Posterior cingulate gyrus (tissue), 11 donors: ENCODE results near the gene NMD3.

Experiments
- DNase-seq, 10 donors: peaks; one replicate each; pipeline versions ENCODE4 v3.0.0 to v3.0.0-alpha.2; 2020 to 2021; ENCODE audit warnings: mixed read lengths in 3 of 10
- intact Hi-C: fragments of 100-400 bp; cut with DNase I; formaldehyde crosslinking; loops from one replicate; pipeline ENCODE4 v1.15.1; 2023

The NMD3 gene

DNA sequence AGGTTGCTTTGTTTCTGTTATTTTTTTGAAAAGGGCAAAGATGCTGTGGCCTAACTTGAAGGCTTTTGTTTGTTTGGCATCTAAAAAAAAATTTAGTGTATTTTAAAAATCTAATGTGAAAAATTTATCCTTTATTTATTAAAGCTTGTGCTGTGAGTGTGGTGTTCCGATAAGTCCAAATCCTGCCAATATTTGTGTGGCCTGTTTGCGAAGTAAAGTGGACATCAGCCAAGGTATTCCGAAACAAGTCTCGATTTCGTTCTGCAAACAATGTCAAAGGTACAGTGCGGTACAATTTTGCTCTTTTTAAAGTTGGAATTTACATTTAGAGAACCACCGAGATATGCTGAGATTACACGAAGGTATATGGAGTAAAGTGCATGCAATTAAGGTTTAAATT lies 3.7 kb downstream of the NMD3 start:
- intact Hi-C loops, result no loop called here
- DNase-seq, result no peak

DNA sequence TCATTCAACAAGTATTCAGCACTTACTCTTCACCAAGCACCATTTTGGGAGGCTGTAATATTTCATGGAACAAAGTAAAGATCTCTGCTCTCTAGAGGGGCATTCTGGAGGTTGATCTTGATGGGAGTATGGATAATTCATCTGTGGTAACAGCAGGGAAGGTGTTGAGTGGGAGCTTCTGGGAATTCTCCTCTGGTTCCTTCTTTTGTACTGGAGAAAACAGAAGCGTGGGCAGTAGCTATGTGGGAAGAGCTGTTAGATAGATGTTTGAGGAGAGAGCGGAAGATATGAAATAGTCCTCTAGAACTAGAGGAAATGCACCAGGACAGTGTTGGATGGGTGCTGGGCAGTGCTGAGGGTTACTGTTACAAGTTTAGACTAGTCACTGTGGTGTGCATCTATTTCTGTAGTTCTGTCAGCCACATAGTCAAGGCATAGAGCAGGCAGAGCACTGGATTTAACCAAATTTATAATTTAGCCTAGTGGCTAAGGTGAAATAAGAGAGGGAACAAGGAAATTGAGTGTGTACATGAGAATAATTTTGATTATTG lies 9.6 kb downstream of the NMD3 start:
- no peak for DNase-seq
- intact Hi-C loops, result no loop called here

DNA sequence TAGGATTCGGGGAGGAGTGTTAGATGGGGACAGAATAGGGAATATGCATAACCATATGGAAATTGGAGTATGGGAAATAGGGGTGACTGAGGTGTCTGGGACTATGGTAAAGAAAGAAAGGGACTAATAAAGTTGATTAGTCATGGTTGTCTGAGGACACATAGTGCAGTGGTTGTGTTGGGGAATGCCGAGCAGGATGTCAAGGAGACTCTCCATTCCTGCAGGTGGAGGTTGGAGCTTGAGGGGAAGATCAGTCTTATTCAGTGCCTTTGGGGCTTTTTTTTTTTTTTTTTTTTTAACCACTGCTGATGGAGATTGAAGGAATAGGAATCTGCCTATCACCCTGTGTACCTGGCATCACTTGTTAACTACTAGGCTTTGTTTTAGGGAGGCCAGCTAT lies 10.8 kb downstream of the NMD3 start:
- no peak for DNase-seq
- intact Hi-C loops, result no loop called here

DNA sequence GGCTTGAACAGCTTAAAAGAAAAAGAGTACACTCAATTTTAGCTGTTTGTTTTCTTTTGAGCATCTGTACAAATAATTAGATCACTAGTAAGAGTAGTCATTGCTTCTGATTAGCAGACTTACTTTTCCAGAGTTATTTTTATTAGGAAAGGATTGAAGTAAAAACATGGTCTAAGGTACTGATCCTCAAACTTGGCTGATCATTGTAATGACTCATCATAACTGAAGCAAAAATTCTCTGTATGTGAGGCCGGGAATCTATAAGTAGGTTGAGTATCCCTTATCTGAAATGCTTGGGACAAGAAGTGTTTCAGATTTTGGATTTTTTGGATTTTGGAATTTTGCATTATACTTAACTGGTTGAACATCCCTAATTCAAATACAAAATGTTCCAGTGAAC lies 12.4 kb downstream of the NMD3 start:
- intact Hi-C loops, result no loop called here

GRCh38 chr3:161236240-161236639 lies 15.1 kb downstream of the NMD3 start:
- intact Hi-C loops, result no loop called here
- no peak for DNase-seq

More for the DNA sequence above, 12.4 kb downstream of the NMD3 start:
- no peak for DNase-seq

DNA sequence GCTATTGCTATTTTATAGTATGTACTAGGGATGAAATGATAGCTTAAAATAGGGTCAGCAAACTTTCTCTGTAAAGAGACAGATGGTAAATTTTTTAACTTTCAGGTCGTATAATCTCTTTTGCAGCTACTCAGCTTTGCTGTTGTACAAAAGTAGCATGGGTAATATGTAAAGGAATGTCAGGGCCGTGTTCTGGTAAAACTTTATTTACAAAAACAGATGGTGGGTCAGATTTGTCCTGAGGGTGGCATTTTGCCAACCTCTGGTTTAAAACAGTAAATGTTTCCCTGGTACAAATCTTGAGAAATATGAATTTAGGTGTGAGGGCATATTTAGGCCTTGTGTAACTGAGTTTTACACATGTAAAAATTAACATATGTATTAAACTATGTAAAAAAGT lies 18.6 kb downstream of the NMD3 start:
- intact Hi-C loops, result no loop called here
- DNase-seq, result no peak

GRCh38 chr3:161244538-161244937 lies 23.4 kb downstream of the NMD3 start:
- no peak for DNase-seq
- intact Hi-C loops, result no loop called here

DNA sequence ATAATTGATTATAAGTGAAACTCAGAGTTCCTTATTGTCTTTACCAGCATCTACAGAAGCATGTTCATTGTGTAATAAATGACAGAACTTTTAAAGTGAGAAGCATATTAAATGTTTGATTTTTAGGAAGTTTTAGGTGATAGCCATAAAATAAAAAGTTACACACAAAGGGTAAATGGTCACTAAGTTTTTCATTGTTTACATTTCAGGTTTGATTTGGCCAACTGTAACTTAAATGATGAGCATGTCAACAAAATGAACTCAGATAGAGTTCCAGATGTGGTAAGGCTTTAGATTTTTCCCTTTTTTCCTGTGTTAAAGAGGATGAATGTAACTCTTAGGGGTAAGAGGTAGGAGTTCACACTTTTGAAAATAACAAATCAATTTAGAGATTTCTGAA lies 25.9 kb downstream of the NMD3 start:
- DNase-seq, result no peak
- intact Hi-C loops, result no loop called here

DNA sequence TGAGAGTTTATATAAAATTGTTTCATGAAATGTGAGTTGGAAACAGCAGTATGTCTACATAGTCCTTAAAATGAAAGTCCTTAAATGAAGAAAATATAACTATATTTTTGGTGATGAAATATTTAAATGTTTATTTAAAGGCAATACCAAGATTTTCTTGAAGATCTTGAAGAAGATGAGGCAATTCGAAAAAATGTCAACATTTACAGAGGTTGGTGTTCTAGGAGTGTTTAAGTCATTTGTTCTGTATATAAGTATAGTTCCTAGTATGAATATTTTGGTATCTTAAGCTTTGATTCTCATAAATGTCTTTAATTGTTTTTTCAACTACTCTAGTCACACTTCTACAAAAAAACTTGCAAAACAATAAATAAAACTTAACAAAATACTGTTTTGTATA lies 29.0 kb downstream of the NMD3 start:
- intact Hi-C loops, result no loop called here
- DNase-seq, result no peak

- intact Hi-C loops, result no loop called here
- DNase-seq, result no peak
Measured at GRCh38 chr3:161251716-161252115, 30.6 kb downstream of the NMD3 start.

DNA sequence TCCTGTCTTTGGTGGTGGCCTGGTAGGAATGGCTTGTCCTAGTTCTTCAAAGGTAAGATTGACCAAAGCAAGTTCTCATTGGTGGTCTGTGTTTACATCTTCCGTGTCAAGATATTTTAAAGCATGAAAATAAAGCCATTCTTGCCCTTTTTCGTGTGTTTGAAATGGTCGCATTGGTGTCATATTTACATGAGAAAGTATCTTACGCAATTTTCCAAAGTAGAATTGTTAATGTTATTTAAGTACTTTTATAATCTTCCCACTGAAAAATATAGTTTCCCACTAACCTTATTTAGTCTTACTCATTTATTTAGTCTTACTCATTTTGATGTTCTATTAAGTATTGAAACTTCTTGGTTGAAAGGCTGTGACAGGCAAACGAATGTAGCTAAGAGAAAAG lies 31.0 kb downstream of the NMD3 start:
- intact Hi-C loops, result no loop called here

DNA sequence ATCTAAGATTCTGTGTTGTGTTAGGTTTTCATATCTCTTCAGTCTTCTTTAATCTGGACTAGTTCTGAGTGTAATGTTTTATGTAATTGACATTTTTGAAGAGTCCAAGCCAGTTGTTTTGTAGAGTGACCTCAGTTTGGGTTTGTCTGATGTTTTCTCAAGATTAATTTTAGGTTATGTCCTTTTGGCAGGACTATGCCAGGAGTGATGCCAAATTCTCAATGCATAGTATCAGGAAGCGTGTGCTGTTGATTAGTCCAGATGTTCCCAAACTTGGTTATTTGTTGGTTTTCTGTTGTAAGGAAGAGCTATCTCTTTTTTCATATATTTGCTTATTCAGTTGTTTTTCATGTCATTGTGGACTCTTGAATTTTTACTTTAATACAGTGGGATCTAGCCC lies 32.6 kb downstream of the NMD3 start:
- intact Hi-C loops, result no loop called here
- DNase-seq, result no peak

More for the DNA sequence above, 31.0 kb downstream of the NMD3 start:
- DNase-seq, result no peak

DNA sequence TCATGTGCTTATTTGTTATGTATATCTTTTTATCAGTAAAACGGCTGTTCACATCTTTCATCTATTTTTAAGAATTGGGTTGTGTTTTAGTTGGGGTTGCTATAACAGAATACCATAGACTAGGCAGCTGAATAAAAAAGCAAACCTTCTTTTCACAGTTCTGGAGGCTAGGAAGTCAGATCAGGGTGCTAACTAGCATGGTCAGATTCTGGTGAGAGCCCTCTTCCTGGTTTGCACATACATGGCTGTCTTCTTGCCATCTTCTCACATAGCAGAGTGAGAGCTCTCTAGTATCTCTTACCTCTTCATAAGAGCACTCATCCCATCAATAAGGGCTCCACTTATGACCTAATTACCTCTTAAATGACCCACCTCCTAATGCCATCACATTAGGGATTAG lies 33.8 kb downstream of the NMD3 start:
- no peak for DNase-seq
- intact Hi-C loops, result no loop called here

- no peak for DNase-seq
Measured at GRCh38 chr3:161263057-161263456, 41.9 kb downstream of the NMD3 start.

GRCh38 chr3:161264852-161265251 lies 43.7 kb downstream of the NMD3 start:
- no peak for DNase-seq
- intact Hi-C loops, result no loop called here

More at GRCh38 chr3:161263057-161263456, 41.9 kb downstream of the NMD3 start:
- intact Hi-C loops, result no loop called here

- intact Hi-C loops, result no loop called here
- no peak for DNase-seq
Measured at GRCh38 chr3:161265916-161266571, 44.9 kb downstream of the NMD3 start.

DNA sequence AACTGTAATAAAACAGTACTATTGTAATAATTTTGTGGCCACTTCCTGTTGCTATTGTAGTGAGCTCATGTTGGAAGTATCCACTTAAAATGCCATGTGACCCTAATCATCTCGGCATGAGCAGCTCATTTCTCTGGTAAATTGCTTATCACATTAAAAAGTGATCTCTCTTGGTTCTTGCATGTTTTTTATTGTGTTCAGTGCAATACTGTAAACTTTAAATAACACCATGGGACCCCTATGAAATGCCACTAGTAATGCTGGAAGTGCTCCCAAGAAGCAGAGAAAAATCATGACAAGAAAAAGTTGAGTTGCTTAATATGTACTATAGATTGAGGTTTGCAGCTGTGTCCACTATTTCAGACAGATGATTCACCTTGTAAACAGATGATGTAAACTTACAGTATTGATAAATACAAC lies 45.6 kb downstream of the NMD3 start:
- intact Hi-C loops, result no loop called here

DNA sequence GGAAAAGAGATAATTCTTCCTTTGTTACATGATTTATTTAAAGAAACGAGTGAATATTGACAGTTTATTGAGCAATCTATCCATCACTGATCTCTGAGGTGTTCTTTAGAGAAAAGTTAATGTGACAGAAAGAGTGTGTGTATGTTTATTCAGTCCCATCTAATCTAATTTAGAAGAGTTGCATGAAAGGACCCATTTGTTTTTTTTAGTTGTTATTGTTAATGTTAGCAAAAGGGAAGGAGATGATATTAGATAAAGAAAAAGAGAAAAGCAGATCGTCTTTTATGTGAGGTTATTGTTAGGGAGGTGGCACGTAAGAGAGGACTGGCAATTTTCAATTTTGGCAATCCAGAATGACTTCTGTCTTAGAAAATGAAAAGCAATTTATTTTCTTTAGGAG lies 46.5 kb downstream of the NMD3 start:
- DNase-seq, result no peak
- intact Hi-C loops, result no loop called here

More for the DNA sequence above, 45.6 kb downstream of the NMD3 start:
- no peak for DNase-seq

DNA sequence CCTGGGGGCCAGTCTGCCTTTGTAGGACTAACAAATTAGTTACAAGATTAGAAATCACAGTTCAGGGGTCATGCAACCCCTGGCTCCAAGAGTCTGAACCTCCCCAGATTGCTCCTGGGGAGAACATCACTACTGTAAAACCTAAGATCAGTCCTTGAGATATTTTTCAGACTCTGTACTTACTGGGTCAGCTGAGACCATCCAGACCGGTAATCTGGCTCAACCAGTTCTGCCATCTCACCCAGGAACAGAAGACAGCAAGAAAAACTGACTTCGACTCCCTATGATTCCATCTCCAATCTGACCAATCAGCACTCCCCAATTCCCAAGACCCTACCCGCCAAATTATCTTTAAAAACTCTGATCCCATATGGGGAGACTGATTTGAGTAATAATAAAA lies 47.5 kb downstream of the NMD3 start:
- DNase-seq, result no peak
- intact Hi-C loops, result no loop called here

GRCh38 chr3:161270991-161271390 lies 49.9 kb downstream of the NMD3 start:
- intact Hi-C loops, result no loop called here
- no peak for DNase-seq

DNA sequence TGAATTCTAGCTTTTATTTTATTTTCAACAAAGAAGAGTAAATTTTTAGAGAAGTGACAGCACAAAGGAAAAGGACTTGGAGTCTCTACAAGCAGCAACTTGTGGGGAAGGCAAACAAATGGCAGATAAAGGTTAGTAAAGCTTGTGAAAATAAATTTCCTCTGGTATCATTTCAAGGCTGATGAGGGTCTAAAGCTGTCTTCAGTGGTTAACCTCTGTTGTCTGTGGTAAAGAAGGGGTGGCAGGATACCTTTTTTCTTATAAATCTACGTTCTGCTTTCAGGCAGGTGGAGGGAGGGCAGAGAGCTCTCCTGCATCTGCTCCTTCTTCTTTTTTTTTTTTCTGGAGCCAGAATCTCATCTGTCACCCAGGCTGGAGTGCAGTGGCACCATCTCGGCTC lies 50.5 kb downstream of the NMD3 start:
- no peak for DNase-seq
- intact Hi-C loops, result no loop called here

GRCh38 chr3:161272524-161272923 lies 51.4 kb downstream of the NMD3 start:
- no peak for DNase-seq
- intact Hi-C loops, result no loop called here
